Ishikawa (cell line): ENCODE data around the gene RPS15.

Experiments
- CEBPB ChIP-seq: IDR thresholded peaks from 2 replicates; pipeline ENCODE4 v1.6.1; 2012
- EP300 ChIP-seq: IDR thresholded peaks from 2 replicates; pipeline ENCODE4 v1.6.1; 2012; ENCODE audit warnings: borderline replicate concordance
- REST ChIP-seq: IDR thresholded peaks from 2 replicates; pipeline ENCODE4 v1.6.1; 2012; ENCODE audit warnings: low read depth, mild to moderate bottlenecking
- TEAD4 ChIP-seq: IDR thresholded peaks from 2 replicates; pipeline ENCODE4 v1.6.1; 2012
- YY1 ChIP-seq: IDR thresholded peaks from 2 replicates; pipeline ENCODE4 v1.6.1; 2012; ENCODE audit warnings: low read depth
- TF ChIP-seq, protein P1 (sequence below): IDR thresholded peaks from 2 replicates; pipeline ENCODE4 v1.6.1; 2012

DNA sequence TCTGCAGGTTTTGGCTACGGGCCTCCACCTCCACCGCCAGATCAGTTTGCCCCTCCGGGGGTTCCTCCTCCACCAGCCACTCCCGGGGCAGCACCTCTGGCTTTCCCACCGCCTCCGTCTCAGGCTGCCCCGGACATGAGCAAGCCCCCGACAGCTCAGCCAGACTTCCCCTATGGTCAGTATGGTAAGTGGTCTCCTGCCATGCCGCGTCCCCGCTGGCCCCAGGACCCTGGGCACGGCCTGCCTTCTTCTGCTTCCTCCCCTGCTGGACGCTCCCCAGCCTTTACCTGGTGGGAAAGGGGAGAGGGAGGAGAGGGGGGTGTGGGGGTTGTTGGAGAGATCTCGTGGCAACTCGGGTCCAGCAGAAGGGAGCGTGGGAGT is 5.7 kb upstream of the RPS15 start:
- TF ChIP-seq CEBPB (no peak), YY1 (no peak), REST (no peak), EP300 (no peak), TEAD4 (no peak)
- TF ChIP-seq, protein P1, sequence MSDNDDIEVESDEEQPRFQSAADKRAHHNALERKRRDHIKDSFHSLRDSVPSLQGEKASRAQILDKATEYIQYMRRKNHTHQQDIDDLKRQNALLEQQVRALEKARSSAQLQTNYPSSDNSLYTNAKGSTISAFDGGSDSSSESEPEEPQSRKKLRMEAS: no peak
